Upper lobe of right lung (tissue), 1 donor: ENCODE data around the gene CSNK1E. TPM values are rescaled to one million over a fixed set of nuclear protein-coding genes. Genes with fewer than 3 reads are reported as not detected.
"Not testable (repeated sequence)": the region's sequence is repeated elsewhere in the genome, so short reads cannot be mapped to it uniquely, and the experiment has no call there.

Experiments used
- ATAC-seq: fragments of 200-7000 bp; cut with Tn5 transposase; one replicate; pipeline ENCODE4 v1.9.1; 2020; ENCODE audit warnings: mild to moderate bottlenecking, moderate library complexity
- DNase-seq: peaks from one replicate; pipeline ENCODE4 v3.0.0-alpha.2; 2020
- H3K27ac ChIP-seq: fragments of 200-600 bp; one replicate; pipeline ENCODE4 v1.8.0; 2022
- H3K27me3 ChIP-seq: fragments of 200-600 bp; one replicate; pipeline ENCODE4 v1.8.0; 2022; ENCODE audit warnings: mild to moderate bottlenecking
- H3K36me3 ChIP-seq: fragments of 200-600 bp; one replicate; pipeline ENCODE4 v1.8.0; 2022
- H3K4me1 ChIP-seq: fragments of 200-600 bp; one replicate; pipeline ENCODE4 v1.8.0; 2022
- H3K4me3 ChIP-seq: fragments of 200-600 bp; one replicate; pipeline ENCODE4 v1.8.0; 2022; ENCODE audit warnings: mild to moderate bottlenecking
- H3K9me3 ChIP-seq: fragments of 200-600 bp; one replicate; pipeline ENCODE4 v1.8.0; 2022
- CTCF ChIP-seq: fragments of 200-600 bp; IDR thresholded peaks from one replicate; pipeline ENCODE4 v1.8.0; 2022; ENCODE audit warnings: antibody characterized with exemption
- intact Hi-C: fragments of 100-400 bp; cut with DNase I; formaldehyde crosslinking; loops from one replicate; pipeline ENCODE4 v1.11.0; 2022
- long read RNA-seq: library from polyadenylated mRNA; unstranded; transcript quantifications from one replicate; pipeline ENCODE4 v2.0.0, GENCODE V29; 2021
- total RNA-seq: library from RNA; stranded (reverse); fragmentation: NEBNext Ultra II Directional; extraction: Animal tissue kit (Norgen Biotek cat#: 25700); gene quantifications from one replicate; pipeline ENCODE4 v1.2.1, GENCODE V29; 2021
- donor health status: DM: no; HTN: yes; CAD: no; lungs with severe emphysema.

CSNK1E gene
- 115 TPM for total RNA-seq
- long read RNA-seq, transcript CSNK1E-203 (11 exons, 2,791 nt) = major isoform, 21 of 136 reads
- long read RNA-seq, partial matches to known transcripts = 50 of 136 reads
- long read RNA-seq, other reads (novel, unspliced or antisense) = 55 of 136 reads

DNA sequence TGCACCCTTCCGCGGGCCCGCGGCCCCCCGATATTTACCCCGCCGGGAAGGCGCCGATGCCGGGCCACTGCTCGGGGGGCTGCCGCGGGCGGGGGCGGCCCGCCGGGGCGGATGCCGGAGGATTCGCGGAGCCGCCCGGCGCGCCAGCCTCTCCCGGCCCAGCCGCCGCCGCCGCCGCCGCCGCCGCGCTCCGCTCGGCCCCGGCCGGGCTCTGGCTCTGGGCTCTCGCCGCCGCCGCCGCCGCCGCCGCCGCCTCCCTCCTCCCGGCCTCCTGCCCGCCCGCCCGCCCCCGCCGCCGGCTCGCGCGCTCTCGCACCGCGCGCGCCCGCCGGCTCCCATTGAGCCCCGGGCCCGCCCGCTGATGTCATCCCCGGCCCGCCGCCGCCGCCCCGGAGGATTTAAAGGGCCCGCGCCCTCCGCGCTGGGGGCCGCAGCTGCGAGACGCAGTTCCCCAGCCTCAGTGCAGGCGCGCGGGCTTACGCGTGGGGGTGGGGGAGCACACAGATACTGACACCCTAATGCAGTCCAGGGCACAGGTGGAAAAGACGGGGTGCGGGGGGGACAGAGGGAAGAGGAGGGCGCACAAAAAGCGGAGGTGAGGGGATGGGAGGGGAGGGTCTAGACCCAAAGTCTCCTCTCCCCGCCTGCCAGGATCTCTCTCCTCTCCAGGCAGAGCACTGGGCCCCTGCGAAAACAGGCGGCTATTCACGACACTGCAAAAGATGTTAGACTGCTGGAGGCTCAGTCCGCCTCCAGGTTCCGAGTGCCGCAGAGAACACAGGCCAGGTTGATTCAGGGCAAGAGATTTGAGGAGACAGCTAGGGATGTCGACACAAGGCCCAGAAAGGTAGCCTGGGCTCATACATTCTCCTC is at the start of gene CSNK1E:
CSNK1E (minus strand) TSS at position 312 of the 873 bp plus-strand sequence. CDS start 3,276 bp downstream, outside the sequence.
- peaks cover 37% of the 10 kb centered on the region for H3K4me1 ChIP-seq
- TF ChIP-seq CTCF = no peak
- peak within 1 kb of the TSS; percentile 79 for H3K4me3 ChIP-seq
- DNase-seq = peak; percentile 91
- ATAC-seq = peak; percentile 78
- H3K27ac ChIP-seq = peak within 1 kb of the TSS; percentile 97
- no peaks in the 10 kb centered on the region for H3K27me3 ChIP-seq
- peaks cover 7% of the 10 kb centered on the region for H3K36me3 ChIP-seq
- intact Hi-C loops = no loop called here
- no peaks in the 10 kb centered on the region for H3K9me3 ChIP-seq

DNA sequence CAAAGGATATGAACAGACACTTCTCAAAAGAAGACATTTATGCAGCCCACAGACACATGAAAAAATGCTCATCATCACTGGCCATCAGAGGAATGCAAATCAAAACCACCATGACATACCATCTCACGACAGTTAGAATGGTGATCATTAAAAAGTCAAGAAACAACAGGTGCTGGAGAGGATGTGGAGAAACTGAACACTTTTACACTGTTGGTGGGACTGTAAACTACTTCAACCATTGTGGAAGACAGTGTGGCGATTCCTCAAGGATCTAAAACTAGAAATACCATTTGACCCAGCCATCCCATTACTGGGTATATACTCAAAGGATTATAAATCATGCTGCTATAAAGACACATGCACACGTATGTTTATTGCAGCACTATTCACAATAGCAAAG is 48.6 kb upstream of the CSNK1E start:
- intact Hi-C loops, H3K27ac ChIP-seq, ATAC-seq, H3K4me1 ChIP-seq, H3K27me3 ChIP-seq, DNase-seq, H3K9me3 ChIP-seq, H3K4me3 ChIP-seq, H3K36me3 ChIP-seq: not testable (repeated sequence)

- H3K9me3 ChIP-seq, H3K36me3 ChIP-seq, H3K4me1 ChIP-seq, H3K27me3 ChIP-seq, DNase-seq, ATAC-seq, H3K27ac ChIP-seq, intact Hi-C loops, H3K4me3 ChIP-seq: not testable (repeated sequence)
These were observed 47.9 kb upstream of the CSNK1E start for GRCh38 chr22:38365174-38365573.

GRCh38 chr22:38360560-38360959 is 43.3 kb upstream of the CSNK1E start:
- H3K27ac ChIP-seq, ATAC-seq, intact Hi-C loops: not testable (repeated sequence)

DNA sequence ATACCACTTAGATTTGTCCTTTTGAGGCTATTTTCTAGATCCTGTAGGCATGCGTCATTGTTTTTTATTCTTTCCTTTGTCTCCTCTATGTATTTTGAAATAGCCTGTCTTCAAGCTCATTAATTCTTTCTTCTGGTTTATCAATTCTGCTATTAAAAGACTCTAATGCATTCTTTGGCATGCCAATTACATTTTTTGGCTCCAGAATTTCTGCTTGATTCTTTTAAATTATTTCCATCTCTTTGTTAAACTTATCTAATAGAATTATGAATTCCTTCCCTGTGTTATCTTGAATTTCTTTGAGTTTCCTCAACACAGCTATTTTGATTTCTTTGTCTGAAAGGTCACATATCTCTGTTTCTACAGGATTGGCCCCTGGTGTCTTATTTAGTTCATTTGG is 42.6 kb upstream of the CSNK1E start:
- H3K36me3 ChIP-seq, intact Hi-C loops, H3K27ac ChIP-seq, H3K4me1 ChIP-seq, H3K27me3 ChIP-seq, DNase-seq, H3K4me3 ChIP-seq, ATAC-seq, H3K9me3 ChIP-seq: not testable (repeated sequence)

More at GRCh38 chr22:38360560-38360959, 43.3 kb upstream of the CSNK1E start:
- DNase-seq, H3K9me3 ChIP-seq, H3K27me3 ChIP-seq, H3K36me3 ChIP-seq, H3K4me3 ChIP-seq, H3K4me1 ChIP-seq: not testable (repeated sequence)

DNA sequence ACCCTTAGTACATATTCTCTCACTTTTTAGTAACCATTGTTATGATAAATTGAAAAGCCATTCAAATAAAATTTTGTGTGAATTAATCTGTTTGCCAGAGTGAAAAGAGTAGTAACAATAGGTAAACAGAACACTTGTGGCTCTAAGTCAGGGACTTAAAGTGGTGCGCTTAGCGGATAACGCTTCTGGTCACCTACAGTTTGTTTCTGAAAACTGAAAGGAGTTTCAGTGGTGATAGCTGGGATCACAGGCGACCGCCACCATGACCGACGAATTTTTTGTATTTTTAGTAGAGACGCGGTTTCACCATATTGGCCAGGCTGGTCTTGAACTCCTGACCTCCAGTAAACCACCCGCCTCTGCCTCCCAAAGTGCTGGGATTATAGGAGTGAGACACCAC is 40.7 kb upstream of the CSNK1E start:
- H3K4me3 ChIP-seq, H3K27ac ChIP-seq, DNase-seq, H3K27me3 ChIP-seq, ATAC-seq, H3K9me3 ChIP-seq, intact Hi-C loops, H3K4me1 ChIP-seq, H3K36me3 ChIP-seq: not testable (repeated sequence)

DNA sequence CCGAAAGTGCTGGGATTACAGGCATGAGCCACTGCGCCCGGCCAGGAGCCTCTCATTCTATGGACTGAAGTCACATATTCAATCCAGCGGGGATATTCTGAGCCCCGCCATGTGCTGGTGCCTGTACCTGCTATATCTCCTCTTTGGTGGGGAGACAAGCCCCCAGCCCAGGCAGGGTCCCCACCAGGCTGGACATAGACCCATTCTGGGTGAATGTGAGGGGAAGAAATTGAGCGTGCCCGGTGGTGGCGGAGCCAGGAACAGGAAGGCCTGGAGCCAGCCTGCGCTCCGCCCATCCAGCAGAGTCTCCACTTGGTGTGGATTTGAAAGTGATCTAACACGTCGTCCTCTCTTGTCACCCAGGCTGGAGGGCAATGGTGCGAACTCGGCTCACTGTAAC is 38.0 kb upstream of the CSNK1E start:
- Histone ChIP-seq H3K4me1 (no peaks in the 10 kb centered on the region), H3K36me3 (no peaks in the 10 kb centered on the region), H3K4me3 (no peak overlapping the region), H3K27me3 (no peaks in the 10 kb centered on the region), H3K27ac (no peak overlapping the region), H3K9me3 (no peaks in the 10 kb centered on the region)
- DNase-seq (peak; percentile 59), ATAC-seq (no peak)
- no peak for TF ChIP-seq CTCF
- intact Hi-C loops = no loop called here

DNA sequence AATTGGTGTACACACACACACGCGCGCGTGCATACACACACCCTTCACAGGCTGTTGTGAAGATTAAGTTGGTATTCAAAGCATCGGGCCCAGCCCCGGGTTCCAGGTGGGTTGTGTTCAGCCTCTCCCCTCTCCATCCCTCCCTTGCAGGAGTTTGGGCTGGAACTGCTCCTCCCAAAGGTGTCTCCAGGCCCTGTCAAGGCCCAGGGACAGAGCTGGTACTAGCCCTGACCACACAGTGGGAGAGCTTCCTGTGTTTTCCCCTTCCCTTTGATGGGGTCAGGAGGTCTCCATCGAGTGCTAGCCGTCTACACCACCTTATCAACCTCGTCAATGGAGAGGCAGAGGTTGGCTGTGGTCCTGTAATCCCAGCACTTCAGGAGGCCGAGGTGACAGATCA is 36.5 kb upstream of the CSNK1E start:
- ATAC-seq = peak; percentile 3
- intact Hi-C loops = no loop called here

More for the DNA sequence above, 36.5 kb upstream of the CSNK1E start:
- Histone ChIP-seq H3K36me3 (no peaks in the 10 kb centered on the region), H3K4me3 (no peak overlapping the region), H3K9me3 (no peaks in the 10 kb centered on the region), H3K4me1 (no peaks in the 10 kb centered on the region), H3K27ac (no peak overlapping the region), H3K27me3 (no peaks in the 10 kb centered on the region)
- no peak for TF ChIP-seq CTCF
- no peak for DNase-seq
